GM12875 (cell line): ENCODE measurements around the gene VPS33B.

Experiments used
- H3K4me3 ChIP-seq: one replicate; pipeline ENCODE4 v1.5.1; 2011; ENCODE audit warnings: low read depth, low read length, control low read depth
- TF ChIP-seq, protein P1 (sequence below): IDR thresholded peaks from 2 replicates; pipeline ENCODE4 v1.5.1; 2011; ENCODE audit warnings: low read depth, mild to moderate bottlenecking, control low read depth, inconsistent platforms, low read length, moderate library complexity, borderline replicate concordance; ENCODE audit not compliant: insufficient read depth

VPS33B gene

DNA sequence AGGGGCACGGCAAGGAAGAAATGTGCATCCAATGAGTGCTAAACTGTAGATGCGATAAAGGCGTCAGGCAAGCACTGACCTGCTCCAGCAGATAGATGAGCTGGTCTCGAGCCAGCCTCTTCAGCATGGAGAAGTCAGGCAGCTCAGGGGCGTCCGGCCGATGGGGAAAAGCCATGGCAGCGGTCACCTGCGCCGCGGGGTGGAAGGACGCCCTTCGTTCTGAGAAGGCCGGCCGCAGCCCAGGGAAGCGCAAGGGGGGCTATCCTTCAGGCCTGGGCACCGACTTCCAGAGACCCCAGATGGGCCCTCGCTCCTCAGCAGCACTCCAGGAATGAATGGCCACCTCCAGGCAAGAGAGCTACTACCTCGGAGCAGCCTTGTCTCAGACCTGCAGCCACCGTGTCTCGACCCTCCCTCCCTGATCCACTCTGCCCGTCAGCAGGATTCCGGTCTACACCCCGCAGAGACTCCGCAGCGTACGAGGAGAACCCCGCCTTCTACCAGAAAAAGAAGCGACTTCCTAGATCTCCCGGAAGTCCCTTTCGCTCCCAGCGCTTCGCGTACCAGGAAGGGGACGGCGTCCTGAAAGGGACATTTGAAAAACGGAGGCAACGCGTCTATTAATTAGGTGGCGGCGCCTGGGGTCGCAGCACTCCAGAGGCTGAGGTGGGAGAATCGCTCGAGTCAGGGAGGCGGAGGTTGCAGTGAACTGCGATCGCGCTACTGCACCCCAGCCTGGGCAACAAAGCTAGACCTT is at the start of gene VPS33B:
VPS33B (minus strand) TSS at position 520 of the 757 bp plus-strand sequence; CDS start at position 175, 345 bp downstream.
- H3K4me3 ChIP-seq, result peak within 1 kb of the TSS; percentile 94
- TF ChIP-seq, protein P1, sequence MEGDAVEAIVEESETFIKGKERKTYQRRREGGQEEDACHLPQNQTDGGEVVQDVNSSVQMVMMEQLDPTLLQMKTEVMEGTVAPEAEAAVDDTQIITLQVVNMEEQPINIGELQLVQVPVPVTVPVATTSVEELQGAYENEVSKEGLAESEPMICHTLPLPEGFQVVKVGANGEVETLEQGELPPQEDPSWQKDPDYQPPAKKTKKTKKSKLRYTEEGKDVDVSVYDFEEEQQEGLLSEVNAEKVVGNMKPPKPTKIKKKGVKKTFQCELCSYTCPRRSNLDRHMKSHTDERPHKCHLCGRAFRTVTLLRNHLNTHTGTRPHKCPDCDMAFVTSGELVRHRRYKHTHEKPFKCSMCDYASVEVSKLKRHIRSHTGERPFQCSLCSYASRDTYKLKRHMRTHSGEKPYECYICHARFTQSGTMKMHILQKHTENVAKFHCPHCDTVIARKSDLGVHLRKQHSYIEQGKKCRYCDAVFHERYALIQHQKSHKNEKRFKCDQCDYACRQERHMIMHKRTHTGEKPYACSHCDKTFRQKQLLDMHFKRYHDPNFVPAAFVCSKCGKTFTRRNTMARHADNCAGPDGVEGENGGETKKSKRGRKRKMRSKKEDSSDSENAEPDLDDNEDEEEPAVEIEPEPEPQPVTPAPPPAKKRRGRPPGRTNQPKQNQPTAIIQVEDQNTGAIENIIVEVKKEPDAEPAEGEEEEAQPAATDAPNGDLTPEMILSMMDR, result no peak

DNA sequence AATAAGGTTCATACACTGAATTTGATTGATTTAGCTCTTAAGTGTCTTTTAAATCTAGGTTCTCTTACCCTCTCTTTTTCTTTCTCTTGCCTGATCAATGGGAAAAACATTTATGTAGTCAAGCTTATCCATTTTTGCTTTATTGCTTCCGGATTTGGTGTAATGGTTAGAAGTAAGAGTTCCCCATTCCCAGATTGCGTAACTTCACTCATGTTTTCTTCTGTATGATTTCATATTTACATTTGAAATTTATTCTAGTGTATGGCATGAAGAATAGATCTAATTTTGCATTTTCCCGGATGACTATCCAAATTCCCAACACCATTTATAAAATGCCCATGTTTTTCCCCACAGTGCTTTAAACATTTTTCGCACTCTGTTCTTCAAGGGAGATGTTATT is 49.8 kb upstream of the VPS33B start:
- H3K4me3 ChIP-seq, result no peak overlapping the region

GRCh38 chr15:91070872-91071271 is 48.5 kb upstream of the VPS33B start:
- TF ChIP-seq, protein P1, result no peak
- no peak overlapping the region for H3K4me3 ChIP-seq

More for the DNA sequence above, 49.8 kb upstream of the VPS33B start:
- TF ChIP-seq, protein P1, result no peak

GRCh38 chr15:91068966-91069365 is 46.6 kb upstream of the VPS33B start:
- TF ChIP-seq, protein P1, result no peak
- H3K4me3 ChIP-seq, result no peak overlapping the region

- TF ChIP-seq, protein P1, result no peak
- H3K4me3 ChIP-seq, result no peak overlapping the region
Measured at GRCh38 chr15:91068436-91068835, 46.0 kb upstream of the VPS33B start.

DNA sequence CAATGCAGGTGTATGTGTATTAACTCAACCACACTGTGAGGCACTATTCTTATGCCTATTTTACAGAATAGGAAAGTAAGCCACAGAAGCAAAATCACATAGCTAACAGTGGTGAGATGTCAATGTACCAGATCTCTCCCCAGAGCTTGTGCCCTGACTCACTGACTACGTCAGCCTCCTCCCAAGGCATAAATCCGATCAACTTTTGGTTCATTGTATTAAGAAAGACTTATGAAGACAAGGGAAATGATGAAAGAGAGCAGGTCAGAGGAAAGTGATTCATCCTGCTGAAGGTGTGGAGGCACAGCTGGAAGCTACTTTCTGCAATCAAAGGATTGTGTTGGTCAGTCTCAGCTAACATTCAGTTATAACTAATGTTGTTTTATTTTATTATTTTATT is 44.6 kb upstream of the VPS33B start:
- TF ChIP-seq, protein P1, result no peak
- H3K4me3 ChIP-seq, result no peak overlapping the region

DNA sequence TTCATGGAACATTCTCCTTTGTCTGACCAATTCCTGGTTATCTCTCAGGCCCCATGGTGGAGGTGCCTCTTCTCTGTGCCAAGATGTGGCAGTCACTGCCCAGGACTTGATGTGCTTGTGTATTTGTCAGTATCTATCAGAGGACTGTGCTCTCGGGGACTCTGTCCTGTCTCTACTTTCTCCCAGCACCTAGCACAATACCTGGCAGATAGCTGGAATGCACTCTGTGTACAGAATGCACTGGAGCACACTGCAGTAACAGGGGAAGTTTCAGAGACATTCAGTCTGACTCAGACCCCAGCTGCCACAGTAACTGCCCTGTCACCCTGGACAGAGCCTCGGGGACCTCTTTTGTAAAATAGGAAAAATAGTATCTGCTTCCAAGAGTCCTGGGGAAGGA is 43.1 kb upstream of the VPS33B start:
- no peak overlapping the region for H3K4me3 ChIP-seq
- TF ChIP-seq, protein P1, result no peak
